AG09319 (cell line): ENCODE results near the gene FGF12.

Experiments used
- DNase-seq: peaks from one replicate; pipeline ENCODE4 v3.0.0-alpha.2; 2010; ENCODE audit warnings: low read depth; ENCODE audit errors: extremely low read depth
- TF ChIP-seq, protein P1 (sequence below): IDR thresholded peaks from 2 replicates; pipeline ENCODE4 v1.5.1; 2011; ENCODE audit warnings: low read depth, mild to moderate bottlenecking, inconsistent platforms, low read length, moderate library complexity

FGF12 gene

DNA sequence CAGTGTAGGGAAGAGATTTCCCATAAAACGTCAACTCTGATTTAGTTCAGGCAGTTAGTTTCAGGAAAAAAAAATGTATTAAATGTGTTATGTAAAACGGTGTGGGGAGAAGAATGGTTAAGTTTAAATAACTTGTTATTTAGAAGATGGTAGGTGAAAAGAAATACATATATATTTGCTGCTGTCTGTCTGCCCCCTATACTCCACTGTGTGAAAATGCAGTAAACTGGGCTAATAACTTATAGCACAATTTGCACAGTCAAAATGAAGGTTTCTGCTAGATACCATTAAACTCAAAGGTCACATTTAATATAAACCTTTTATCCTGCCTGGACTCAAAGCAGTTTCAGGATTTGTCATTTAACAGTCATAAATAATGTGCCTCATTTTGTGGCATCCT, 515.0 kb downstream of the FGF12 start:
- DNase-seq, result no peak
- TF ChIP-seq, protein P1, sequence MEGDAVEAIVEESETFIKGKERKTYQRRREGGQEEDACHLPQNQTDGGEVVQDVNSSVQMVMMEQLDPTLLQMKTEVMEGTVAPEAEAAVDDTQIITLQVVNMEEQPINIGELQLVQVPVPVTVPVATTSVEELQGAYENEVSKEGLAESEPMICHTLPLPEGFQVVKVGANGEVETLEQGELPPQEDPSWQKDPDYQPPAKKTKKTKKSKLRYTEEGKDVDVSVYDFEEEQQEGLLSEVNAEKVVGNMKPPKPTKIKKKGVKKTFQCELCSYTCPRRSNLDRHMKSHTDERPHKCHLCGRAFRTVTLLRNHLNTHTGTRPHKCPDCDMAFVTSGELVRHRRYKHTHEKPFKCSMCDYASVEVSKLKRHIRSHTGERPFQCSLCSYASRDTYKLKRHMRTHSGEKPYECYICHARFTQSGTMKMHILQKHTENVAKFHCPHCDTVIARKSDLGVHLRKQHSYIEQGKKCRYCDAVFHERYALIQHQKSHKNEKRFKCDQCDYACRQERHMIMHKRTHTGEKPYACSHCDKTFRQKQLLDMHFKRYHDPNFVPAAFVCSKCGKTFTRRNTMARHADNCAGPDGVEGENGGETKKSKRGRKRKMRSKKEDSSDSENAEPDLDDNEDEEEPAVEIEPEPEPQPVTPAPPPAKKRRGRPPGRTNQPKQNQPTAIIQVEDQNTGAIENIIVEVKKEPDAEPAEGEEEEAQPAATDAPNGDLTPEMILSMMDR, result no peak

DNA sequence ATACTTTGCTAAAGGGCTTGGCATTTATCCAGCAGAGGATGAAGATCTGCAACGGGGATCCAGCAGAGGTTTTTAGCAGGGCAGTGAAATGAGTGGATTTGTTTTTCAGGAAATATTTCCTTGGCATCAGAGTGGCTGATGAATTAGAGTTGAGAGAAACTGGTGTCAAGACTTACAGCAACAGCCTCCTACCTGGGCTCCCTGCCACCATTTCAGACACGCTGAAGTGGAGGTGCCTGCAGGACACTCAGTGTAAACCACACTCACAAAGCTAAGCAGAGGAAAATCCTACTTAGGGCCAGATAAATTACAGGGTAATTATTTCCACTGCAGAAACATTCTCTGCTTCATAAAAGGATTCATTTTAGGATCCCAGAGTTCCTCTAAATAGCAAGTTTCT, 519.7 kb downstream of the FGF12 start:
- no peak for DNase-seq
- TF ChIP-seq, protein P1, result no peak

DNA sequence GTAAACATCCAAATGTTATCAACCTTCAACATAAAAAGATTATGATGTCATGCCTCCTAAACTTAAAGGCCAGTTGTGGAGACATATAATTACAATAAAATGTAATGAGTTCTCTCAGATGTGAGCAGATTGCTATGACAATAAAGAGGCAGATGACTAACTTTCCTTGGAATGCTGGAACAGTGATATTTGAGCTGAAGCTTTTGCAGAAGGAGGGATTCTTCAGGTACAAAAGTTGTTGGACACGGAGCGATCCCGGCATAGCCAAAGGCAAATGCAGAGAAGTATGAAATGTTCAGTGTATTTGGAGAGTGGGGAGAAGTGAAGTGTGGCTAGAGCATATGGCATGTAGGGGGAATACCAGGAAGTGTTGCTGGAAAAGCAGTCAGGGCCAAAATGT, 520.1 kb downstream of the FGF12 start:
- DNase-seq, result no peak
- TF ChIP-seq, protein P1, result no peak

DNA sequence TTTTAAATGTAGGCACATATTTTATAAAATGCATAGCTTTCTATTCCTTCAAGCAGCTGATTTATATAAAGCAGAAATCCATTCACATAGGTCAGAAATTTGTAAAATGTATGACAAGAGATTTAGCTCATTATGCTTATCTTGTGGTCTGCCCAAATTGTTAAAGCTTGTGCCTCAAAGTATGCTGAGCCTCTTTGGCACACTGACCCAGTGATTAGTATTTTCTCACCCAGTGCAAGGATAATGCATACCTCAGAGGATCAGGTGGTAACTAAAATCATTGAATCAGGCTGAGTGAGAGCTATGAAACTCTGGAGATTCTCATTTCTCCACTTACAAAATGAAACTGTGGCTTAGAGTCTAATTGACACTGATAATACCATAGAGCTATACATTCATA, 533.3 kb downstream of the FGF12 start:
- DNase-seq, result no peak
- TF ChIP-seq, protein P1, result no peak

DNA sequence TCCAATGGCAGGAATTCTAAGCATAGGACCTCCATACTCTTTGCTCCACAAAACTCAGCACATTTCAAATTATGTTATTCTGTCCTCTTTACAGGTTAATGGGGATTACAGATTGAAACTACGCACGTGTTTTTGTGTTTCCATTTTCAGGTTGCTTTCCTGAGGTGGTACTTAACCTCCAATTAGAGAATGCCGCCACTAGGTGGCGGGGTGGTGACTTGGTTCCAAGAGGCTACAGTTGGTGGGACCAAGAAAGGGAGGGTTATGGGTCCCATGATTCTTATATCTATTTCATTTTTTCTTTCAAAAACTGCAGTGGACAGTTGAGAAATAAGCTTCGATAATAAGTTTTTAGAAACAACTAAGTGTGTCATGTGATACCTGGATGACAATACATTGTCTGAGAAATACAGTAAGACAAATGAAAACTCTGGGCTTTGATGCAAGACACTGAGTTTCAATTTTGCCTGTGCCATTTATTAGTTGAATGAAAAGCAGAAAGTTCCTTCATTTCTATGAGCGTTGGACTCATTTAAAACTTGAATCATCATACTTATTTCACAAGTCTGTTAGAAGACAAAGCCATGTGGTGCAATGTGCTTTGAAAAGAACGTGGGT, 539.0 kb downstream of the FGF12 start:
- TF ChIP-seq, protein P1, result peak; percentile 17
- no peak for DNase-seq

DNA sequence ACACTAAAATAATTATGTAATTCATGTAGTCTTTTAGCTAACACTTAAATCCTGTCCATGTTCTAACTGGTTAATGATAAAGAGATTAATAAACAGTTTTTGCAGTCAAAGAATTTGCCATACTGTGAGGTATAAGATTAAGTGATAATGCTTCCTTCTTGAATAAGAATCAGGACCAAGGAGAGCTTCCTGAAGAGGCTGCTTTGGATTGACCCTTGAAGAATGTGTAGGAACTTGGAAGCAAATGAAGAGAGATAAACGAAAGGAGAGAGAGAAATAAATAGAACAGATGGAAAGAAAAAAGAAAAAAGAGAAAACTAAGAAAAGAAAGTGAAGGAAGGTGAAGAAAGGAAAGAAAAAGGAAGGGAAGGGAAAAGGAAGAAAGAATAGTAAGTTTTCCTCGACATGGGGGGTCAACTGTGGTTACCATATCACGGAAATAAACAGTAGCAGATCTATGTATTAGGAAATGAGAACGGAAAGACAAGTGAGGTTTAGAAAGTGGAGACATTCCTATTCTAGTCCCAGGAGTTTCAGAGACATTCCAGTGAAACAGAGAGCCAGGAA, 539.8 kb downstream of the FGF12 start:
- no peak for DNase-seq
- TF ChIP-seq, protein P1, result no peak

DNA sequence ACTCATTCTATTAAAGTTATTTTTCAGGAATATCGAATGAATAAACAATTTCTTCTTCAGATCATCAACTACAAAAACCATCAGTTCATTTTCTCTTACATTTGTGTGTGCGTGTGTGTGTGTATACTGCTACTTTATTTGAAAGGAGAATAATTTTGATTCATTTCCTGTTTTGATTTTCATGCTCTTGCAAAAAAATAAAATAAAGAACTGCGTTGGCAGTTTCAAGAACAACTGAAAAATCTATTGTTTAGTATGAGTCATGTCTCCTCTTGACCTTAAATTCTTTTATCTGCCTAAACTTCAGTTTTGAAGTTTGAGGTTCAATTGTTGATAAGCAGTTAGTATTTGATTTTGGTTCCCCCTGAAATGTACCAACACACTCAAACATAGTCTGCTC, 540.8 kb downstream of the FGF12 start:
- TF ChIP-seq, protein P1, result no peak
- no peak for DNase-seq
